ENCODE results near the gene GBE1.

The GBE1 gene

DNA sequence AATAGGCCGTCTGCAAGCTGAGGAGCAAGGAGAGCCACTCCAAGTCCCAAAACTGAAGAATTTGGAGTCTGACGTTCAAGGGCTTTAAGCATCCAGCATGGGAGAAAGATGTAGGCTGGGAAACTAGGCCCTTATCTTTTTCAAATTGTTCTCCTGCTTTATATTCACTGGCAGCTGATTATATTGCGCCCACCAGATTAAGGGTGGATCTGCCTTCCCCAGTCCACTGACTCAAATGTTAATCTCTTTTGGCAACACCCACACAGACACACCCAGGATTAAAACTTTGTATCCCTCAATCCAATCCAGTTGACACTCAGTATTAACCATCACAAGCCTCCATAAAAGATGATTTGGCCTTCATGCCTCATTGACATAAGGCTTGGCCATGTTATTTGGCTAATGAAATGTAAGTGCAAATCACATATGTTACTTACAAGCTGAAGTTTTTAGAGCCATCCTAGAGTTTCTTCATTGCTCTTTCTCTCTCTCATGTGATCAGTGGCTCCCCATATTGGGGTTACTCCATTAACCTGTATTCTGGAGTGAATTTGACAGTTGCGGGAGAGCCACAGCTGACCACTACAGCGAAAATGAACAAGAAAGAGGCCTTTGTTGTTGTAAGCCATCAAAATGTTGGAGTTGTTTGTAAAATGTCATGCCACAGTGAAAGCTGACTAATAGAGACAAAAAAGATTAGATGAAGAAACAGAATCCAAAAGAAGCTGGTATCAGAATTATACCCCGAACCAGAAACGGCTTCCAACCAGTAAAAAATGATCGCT lies 61.7 kb downstream of the GBE1 start:
- DNase-seq (ENCODE audit: low read depth in 3 of 3): no peak

DNA sequence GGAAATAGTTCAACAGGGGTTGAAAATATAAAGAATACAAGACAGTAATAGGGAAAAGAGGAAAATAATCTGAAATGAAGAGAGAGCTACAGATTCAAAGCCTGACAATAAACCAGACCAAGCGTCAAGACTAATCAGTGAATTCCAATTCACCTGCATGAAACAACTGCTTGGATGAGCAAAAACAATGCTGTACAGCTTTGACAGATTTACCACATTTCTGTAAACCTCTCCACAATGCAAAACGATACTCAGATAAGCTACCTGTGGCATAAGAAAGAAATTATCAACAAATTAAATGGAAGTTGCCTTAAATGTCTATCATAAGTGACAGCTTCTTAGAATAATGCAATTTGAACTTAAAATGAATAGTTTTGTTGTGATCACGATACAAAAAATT lies 65.4 kb downstream of the GBE1 start:
- DNase-seq (ENCODE audit: low read depth in 3 of 3): no peak

GRCh38 chr3:81695302-81695701 lies 66.1 kb downstream of the GBE1 start:
- DNase-seq (ENCODE audit: low read depth in 3 of 3): no peak

DNA sequence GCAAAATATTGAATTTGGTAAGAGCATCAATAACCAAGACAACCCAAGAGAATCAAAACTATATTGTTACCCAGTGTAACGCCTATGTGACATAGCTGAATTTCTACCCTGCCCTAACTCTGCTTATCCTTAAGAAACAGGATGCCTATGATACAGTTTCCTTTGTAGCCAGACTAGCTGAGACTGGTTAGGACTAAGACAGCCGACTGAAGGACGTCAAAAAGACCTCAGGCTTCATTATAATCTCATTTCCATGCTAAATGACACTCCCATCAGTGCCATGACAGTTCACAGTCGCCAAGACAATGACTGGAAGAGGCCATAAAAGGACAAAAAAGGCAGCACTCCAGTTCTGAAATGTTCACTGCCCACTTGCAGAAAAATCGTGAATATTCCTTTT lies 66.8 kb downstream of the GBE1 start:
- DNase-seq (ENCODE audit: low read depth in 3 of 3): no peak

- DNase-seq (ENCODE audit: low read depth in 3 of 3): no peak
Measured at GRCh38 chr3:81692766-81693165, 68.7 kb downstream of the GBE1 start.

DNA sequence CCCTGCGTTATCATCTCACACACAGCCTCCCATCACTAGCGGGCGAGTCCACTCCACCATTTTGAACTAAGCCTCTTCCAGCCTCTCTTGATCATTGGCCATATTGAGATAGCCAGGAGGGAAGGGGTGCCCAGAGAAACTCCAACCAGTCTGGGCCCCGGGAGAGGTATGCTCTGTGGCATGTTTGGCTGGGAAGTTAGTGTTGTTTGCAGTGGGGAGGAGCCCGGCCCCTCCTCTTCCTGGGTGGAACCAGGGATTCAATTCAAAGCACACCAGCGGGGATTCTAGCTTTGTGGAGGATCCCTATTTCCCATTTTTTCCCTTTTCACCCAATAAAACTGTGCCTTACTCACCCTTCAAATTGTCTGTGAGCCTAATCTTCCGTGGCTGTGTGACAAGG lies 71.8 kb downstream of the GBE1 start:
- DNase-seq (ENCODE audit: low read depth in 3 of 3): no peak

GRCh38 chr3:81684751-81685395 lies 76.6 kb downstream of the GBE1 start:
- no peak for DNase-seq (ENCODE audit: low read depth in 3 of 3)

GRCh38 chr3:81676706-81677456 lies 84.6 kb downstream of the GBE1 start:
- DNase-seq (ENCODE audit: low read depth in 3 of 3): no peak

- DNase-seq (ENCODE audit: low read depth in 3 of 3): no peak
Measured at GRCh38 chr3:81674690-81675089, 86.8 kb downstream of the GBE1 start.

DNA sequence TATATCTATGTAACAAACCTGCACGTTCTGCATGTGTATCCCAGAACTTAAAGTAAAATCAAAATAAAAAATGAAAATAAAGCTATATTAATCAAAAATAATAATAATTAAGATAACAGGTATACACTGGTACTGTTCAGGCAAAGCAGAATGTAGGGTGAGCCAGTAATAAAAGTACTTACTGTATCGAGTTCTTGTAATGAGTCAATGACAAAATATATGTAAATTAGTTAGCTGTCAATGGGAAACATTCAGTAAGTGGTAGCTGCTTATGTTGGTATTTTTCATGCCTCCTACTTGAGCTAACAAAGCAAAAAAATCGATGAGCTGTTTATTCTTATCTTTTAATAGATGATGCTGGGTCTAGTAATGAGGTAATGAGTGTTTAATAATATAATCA lies 93.2 kb downstream of the GBE1 start:
- no peak for DNase-seq (ENCODE audit: low read depth in 3 of 3)

DNA sequence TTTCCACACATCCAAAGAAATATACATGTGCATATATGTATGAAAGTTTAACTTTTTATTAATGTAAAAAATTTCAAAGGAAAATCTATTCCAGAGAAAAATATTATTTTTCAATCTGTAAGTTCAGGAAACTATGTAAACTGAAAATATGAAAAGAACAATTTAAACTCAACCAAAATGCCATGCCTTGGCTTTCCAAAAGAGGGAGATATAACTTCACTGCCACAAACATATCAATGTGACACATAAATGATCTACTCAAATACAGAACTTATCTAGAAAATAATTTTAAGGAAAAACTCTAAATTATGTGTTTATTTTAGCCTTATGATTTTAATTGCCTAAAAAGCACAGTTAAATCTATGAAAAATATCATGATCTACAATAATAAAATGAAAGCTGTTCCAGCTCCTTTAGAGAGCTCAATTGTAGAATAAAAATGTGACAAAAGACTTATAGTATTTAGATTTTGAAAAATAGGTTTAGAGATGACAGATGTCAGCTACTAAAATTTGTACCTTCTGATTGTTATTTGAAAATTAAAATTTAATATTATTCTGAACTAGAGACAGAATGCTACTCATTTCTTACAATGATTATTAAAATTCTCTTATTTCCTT lies 94.8 kb downstream of the GBE1 start:
- DNase-seq (ENCODE audit: low read depth in 3 of 3): no peak

GRCh38 chr3:81663114-81663513 lies 98.3 kb downstream of the GBE1 start:
- no peak for DNase-seq (ENCODE audit: low read depth in 3 of 3)

GRCh38 chr3:81660036-81660435 lies 101.4 kb downstream of the GBE1 start:
- no peak for DNase-seq (ENCODE audit: low read depth in 3 of 3)

DNA sequence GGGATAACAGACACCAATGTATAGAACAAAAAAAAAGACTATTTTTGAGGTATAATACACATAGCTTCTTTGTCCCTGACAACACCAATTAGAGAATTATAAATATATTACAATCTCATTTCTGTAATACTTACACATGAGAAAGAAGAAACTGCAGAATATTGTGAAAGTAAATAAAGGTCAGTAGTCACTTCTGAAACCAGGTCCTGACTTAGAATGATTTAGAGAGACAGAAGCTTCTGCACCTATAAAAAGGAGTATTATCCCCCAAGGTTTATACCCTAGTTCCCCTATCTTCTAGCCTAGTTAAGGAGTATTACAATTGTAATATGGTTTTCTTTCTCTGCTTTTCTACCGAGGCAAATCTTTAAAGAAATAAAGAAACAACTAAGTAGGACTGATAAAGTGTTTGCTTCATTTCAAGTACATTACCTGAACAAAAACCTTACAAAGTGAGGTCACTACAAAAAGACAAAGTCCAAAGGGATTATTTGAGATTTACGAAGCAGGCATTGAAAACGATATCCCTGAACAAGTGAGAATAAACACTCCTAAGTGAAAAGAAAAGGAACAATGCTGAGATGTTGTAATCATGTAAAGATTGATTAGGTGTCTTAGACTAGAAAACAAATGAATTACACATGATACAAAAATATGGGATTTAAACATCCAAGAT lies 103.0 kb downstream of the GBE1 start:
- DNase-seq (ENCODE audit: low read depth in 3 of 3): no peak

- no peak for DNase-seq (ENCODE audit: low read depth in 3 of 3)
Measured at GRCh38 chr3:81651139-81651538, 110.3 kb downstream of the GBE1 start.

DNA sequence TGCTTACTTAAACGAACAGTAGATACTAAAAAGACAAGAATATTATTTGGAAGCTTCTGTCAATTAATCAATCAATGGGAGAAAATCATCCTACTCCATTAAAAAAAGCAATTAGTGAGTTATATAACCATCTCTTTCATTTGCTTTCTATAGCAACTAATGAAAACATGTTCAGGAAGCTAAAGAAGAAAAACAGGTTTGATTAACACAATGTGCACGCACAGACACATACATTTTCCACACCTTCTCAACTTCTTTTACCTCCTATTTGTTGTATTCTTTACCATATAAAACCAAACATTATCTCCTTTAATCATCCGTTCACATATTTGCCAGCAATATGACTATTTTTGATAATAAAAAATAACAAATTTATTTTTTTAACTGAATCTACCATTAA lies 111.3 kb downstream of the GBE1 start:
- DNase-seq (ENCODE audit: low read depth in 3 of 3): no peak

- no peak for DNase-seq (ENCODE audit: low read depth in 3 of 3)
Measured at GRCh38 chr3:81645248-81645647, 116.2 kb downstream of the GBE1 start.

DNA sequence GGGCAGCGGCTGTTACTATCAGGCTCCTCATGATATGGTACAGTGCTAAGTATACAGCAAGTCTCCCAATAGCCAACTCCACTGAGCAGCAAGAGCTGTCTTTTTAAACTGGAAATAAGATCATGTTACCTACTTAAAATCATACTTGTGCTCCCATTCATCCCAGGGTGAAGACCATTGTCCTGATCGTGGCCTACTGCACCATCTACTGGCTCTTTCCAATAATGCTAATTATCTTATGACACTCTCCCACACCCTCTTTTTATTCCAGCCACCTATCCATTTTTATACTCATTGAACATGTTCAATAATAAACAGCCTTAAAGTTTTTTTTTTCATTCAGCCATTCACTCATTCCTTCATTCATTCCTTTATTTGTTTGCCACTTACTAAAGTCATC lies 117.7 kb downstream of the GBE1 start:
- no peak for DNase-seq (ENCODE audit: low read depth in 3 of 3)

GRCh38 chr3:81638480-81638879 lies 123.0 kb downstream of the GBE1 start:
- DNase-seq (ENCODE audit: low read depth in 3 of 3): no peak

GRCh38 chr3:81632659-81633058 lies 128.8 kb downstream of the GBE1 start:
- DNase-seq (ENCODE audit: low read depth in 3 of 3): no peak

- no peak for DNase-seq (ENCODE audit: low read depth in 3 of 3)
Measured at GRCh38 chr3:81624756-81625155, 136.7 kb downstream of the GBE1 start.

DNA sequence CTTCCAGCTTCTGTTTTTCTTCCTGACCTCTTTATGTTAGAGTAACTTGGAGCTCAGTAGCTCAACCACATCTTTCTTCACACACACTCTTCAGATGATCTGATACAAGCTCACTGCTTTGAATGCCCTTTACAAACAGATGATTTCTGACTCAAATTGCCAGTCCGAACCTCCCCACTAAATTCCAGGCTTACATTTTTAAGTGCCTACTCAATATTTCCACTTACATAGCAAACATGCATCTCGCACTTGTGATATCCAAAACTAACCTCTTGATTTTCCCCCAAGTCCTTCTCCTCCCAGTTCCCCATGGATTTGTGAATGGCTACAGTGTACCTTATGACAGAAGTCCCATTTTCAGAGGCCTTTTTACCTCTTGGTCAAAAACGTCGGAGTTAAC lies 139.1 kb downstream of the GBE1 start:
- DNase-seq (ENCODE audit: low read depth in 3 of 3): no peak

All from stimulated activated CD4-positive, alpha-beta T cell treated with anti-CD3 and anti-CD28 coated beads, TNF-alpha, amount 100 ng/mL, for 4 hours (primary cell).